GM21529 (cell line): ENCODE data around the gene NUAK2.
"Not testable (repeated sequence)": the region's sequence is repeated elsewhere in the genome, so short reads cannot be mapped to it uniquely, and the experiment has no call there.

Experiments
- ATAC-seq: cut with Tn5 transposase; IDR thresholded peaks from one replicate; pipeline ENCODE4 v1.9.1; 2021; ENCODE audit not compliant: unreplicated experiment

Gene NUAK2

DNA sequence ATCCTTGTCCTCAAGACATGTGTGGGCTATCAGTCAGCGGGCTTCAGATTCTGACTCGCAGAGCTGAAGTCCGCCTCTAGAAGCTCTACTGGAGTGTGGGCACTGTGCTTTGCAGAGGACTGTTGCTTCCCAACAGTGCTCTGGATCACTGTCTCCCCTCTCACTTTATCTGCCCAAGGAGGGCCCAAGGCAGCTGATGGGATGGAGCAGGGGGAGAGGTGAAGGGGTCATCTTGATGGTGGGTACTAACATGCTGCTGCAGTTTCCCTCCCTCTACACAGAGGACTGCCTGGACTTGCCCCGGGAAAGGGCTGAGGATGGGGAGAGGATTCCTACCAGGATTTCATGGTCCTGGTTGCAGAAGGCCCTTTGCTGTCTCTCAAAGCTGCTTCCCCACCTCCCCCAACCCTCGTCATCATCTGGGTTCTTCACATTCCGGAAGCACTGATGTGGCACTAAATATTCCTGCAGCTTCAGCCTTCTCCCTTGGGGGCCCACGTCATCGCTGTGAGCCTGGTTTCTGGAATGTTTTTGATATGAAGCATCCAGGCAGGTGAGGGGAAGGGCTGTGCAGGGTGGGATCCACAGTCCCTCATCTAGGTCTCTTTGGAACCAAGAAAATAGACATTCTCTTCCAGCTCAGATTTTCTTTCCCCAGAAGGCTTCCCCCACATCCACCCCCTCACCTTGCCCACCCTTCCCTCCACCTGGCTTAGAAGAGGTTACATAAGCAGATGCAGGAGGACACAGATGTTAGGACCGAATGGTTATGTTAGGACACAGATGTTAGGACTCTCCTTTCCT is 23.2 kb downstream of the NUAK2 start:
- ATAC-seq, result no peak

DNA sequence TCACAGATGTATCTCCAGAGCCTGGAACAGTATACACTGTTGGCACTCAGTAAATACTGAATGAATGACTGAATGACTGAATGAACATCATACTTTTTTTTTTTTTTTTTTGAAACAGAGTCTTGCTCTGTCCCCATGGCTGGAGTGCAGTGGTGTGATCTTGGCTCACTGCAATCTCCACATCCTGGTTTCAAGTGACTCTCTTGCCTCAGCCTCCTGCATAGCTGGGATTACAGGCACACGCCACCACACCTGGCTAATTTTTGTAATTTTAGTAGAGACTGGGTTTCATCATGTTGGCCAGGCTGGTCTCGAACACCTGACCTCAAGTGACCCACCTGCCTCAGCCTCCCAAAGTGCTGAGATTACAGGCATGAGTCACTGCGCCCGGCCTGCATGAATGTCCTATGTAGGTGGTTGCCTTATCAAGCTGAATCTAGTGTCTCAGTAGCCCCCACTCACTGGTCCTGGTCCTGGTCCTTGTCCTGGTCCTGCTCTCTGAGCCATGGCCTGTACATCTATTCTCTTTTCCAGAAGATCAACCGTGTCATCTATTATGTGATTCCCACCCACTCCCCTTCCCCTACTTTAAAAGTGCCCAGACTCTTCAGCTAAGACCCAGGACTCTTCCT is 23.9 kb downstream of the NUAK2 start:
- not testable (repeated sequence) for ATAC-seq

DNA sequence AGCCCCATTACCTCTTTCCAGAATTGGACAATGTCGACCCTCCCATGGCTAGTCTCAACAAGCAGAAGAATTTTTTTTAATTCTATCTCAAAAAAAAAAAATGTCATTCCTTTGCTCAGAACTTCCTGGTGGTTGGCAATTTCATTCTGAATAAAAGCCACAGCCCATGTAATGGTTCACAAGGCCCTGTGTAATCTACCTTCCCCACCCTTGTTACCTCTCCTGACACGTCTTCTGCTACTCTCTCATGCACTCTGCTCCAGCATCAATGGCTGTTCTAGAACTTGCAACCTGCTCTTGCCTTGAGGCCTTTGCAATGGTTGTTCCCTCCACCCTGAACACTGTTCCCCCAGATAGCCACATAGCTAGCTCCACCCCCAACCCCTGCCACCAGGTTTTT is 25.4 kb downstream of the NUAK2 start:
- ATAC-seq, result no peak

GRCh38 chr1:205294934-205295333 is 26.6 kb downstream of the NUAK2 start:
- no peak for ATAC-seq

- no peak for ATAC-seq
Observed at GRCh38 chr1:205294175-205294917, 27.2 kb downstream of the NUAK2 start.

GRCh38 chr1:205293350-205294074 is 28.0 kb downstream of the NUAK2 start:
- no peak for ATAC-seq

GRCh38 chr1:205291596-205291995 is 29.9 kb downstream of the NUAK2 start:
- no peak for ATAC-seq

DNA sequence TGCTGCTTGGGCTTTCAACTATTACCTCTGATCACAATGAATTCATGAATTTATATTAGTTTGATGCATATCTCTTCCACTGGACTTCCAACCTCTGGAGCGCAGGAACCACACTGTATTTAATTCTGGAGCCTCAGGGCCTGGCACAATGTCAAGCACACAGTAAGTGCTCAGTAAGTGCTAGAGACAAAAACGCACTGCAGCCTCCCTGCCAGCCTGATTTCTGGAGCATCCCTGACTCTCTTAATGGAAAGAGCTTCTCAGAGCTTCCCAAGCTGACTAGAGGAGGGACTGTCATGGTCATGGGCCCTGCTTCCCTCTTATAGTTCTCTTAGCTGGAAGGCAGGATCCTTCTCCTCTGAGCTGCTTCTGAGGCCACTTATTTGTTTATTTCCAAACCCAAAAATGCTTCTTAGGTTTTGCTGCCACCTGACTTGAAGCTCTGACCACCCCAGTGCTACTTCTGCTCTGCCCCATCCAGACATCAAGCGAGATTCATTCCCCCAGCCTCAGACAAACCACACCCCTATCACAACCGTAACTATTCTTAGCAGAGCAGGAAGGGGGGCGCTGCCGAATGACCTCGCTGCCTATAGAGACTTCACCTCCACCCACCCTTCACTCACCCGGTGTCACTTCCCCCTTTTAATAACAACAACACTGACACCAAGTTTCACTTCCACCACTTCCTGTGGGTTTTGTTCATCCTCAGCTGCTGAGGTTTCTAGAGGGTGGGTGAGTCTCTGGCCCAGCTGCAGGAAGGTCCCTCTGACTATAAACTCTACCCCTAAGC is 33.6 kb downstream of the NUAK2 start:
- ATAC-seq, result peak; percentile 82

DNA sequence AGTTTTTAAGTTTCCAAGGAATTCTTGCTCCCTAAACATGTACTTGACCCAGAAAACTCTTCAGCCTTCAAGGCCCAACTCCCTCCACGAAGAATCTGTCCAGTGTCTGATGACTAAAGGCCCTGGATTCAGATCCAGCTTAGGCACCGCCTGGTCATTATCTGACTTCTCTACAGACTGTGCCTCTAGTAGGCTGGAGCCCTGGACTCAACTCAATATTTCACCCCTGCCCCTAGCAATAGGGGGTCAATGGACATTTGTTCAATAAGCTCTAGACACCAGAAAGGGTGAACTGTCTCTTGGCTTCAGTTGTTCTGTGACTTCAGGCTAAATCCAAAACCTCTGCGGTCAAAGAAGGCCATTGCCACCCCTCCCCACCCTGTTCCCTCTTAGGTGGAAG is 34.5 kb downstream of the NUAK2 start:
- no peak for ATAC-seq

GRCh38 chr1:205286335-205286950 is 35.1 kb downstream of the NUAK2 start:
- ATAC-seq, result peak; percentile 31

- ATAC-seq, result peak; percentile 32
Observed at GRCh38 chr1:205285381-205286101, 36.0 kb downstream of the NUAK2 start.

DNA sequence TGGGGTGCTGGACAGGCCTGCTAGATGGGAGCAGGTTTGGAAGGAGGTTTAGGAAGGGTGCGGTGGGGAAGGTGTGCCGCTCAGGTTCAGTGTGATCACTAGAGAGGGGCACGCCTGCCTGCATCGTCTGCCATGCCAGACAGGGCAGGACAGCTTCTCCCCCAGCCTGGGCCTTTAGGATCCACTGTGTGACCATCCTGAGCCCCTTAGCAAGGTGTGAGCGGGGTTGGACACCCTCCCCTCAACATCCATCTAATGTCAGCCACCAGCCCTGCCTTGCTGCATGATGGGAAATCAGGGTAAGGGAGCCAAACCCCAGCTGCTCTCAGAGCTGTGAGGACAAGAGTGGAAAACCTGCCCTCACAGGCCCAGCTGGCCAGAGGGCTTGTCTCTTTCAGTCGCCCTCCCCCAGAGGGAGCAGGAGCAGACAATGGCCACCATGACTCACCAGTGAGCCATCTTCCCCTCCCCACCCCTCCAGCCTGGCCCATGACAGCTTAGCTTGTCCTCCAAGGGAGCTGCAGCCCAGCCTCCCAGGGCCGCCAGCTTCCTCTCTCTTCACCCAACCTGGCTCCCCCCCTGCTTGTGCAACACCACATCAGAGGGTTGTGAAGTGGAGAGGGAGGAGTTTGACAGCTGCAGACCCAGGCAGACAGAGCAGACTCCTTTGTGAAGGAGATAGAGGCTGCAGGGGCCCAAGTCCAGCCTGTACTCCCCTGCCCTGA is 37.0 kb downstream of the NUAK2 start:
- ATAC-seq, result no peak

GRCh38 chr1:205283270-205284147 is 38.0 kb downstream of the NUAK2 start:
- no peak for ATAC-seq

- not testable (repeated sequence) for ATAC-seq
Observed at GRCh38 chr1:205280666-205281395, 40.7 kb downstream of the NUAK2 start.

DNA sequence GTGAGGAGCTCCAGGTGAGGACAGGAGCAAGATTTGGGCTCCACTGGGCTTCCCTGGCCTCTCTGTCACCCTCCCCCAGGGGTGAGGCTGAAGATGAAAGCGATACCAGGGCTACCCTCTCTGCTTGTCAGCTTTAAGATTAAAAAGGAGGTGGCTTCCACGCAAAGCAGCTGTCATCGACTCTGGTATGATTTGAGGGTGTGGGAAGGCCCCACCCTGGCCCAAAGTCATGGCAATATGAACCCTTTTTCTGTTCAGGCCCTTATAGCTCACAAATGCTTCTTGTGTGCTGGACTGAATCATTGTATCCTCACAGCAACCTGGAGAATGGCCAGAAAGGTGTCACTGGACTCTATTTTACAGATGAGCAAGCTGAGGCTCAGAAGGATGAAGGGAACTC is 41.6 kb downstream of the NUAK2 start:
- no peak for ATAC-seq

DNA sequence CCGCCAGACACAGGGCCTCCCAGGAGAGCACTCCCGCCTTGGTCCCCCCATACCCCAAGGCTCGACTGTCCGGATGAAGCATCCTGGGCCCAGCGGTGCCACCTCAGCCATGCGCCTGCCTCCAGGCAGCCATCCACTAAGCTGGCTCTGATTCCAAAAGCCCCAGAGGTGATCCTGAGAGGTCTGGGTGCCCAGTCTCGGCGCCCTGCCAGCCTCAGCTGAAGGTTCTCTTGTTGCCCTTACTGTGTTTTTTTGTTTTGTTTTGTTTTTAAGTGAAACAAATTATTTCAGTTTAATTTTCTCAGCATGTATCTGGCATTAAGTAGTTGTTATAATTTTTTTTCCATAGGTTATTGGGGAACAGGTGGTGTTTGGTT is 44.9 kb downstream of the NUAK2 start:
- no peak for ATAC-seq
